ENCODE measurements around the gene TCF7L2. TPM values are rescaled to one million over a fixed set of nuclear protein-coding genes. Genes with fewer than 3 reads are reported as not detected.

TCF7L2 gene
- total and polyA plus RNA-seq, 4 donors, result 9.1 to 32.3 (median 21.4) TPM

- Histone ChIP-seq H3K4me1 (ENCODE audit: control insufficient read depth in 5 of 5, insufficient read depth in 5 of 5, low read length in 5 of 5) (peaks cover 14 to 31% (median 20%) of the 10 kb centered on the region in 5 donors), H3K4me3 (no peak overlapping the region), H3K36me3 (ENCODE audit: control insufficient read depth in 4 of 4, insufficient read depth in 4 of 4, low read length in 4 of 4) (no peaks in the 10 kb centered on the region), H3K9me3 (ENCODE audit: control insufficient read depth in 4 of 4, insufficient read depth in 3 of 4, low read length in 3 of 4) (no peaks in the 10 kb centered on the region), H3K9ac (ENCODE audit: insufficient read depth in 1 of 2, low read length in 2 of 2) (no peak overlapping the region), H3K27me3 (ENCODE audit: control insufficient read depth in 3 of 3, insufficient read depth in 3 of 3, low read length in 2 of 3) (no peaks in the 10 kb centered on the region), H3K27ac (ENCODE audit: low read depth in 1 of 2, low read length in 1 of 2) (peak overlapping the region in 1 of 2 donors; percentile 17)
- TF ChIP-seq CTCF (IDR thresholded peaks at IDR 0.05; ENCODE audit: control extremely low read depth, extremely low read depth), result no peak
- WGBS, 2 donors, result 75 to 84% methylated on average over 10 of the region's 10 CpGs
- DNase-seq (no peak), ATAC-seq (ENCODE audit: insufficient read depth, low FRiP score) (no peak)
These were observed 103.0 kb downstream of the TCF7L2 start for GRCh38 chr10:113053091-113053490.

- H3K36me3 ChIP-seq (ENCODE audit: control insufficient read depth in 4 of 4, insufficient read depth in 4 of 4, low read length in 4 of 4), result no peaks in the 10 kb centered on the region
- no peak overlapping the region for H3K9ac ChIP-seq (ENCODE audit: insufficient read depth in 1 of 2, low read length in 2 of 2)
- no peak overlapping the region for H3K4me3 ChIP-seq
- 65 to 71% methylated on average over 5 of the region's 5 CpGs for WGBS, 2 donors
- no peak for DNase-seq
- H3K4me1 ChIP-seq (ENCODE audit: control insufficient read depth in 5 of 5, insufficient read depth in 5 of 5, low read length in 5 of 5), result peaks cover 18 to 39% (median 26%) of the 10 kb centered on the region in 5 donors
- H3K27ac ChIP-seq (ENCODE audit: low read depth in 1 of 2, low read length in 1 of 2), result peak overlapping the region in 1 of 2 donors; percentile 1
- H3K9me3 ChIP-seq (ENCODE audit: control insufficient read depth in 4 of 4, insufficient read depth in 3 of 4, low read length in 3 of 4), result no peaks in the 10 kb centered on the region
- no peak for ATAC-seq (ENCODE audit: insufficient read depth, low FRiP score)
- TF ChIP-seq CTCF (IDR thresholded peaks at IDR 0.05; ENCODE audit: control extremely low read depth, extremely low read depth), result no peak
- no peaks in the 10 kb centered on the region for H3K27me3 ChIP-seq (ENCODE audit: control insufficient read depth in 3 of 3, insufficient read depth in 3 of 3, low read length in 2 of 3)
These were observed 103.8 kb downstream of the TCF7L2 start for GRCh38 chr10:113053881-113054280.

GRCh38 chr10:113055458-113055857, 105.4 kb downstream of the TCF7L2 start:
- Histone ChIP-seq H3K27ac (ENCODE audit: low read depth in 1 of 2, low read length in 1 of 2) (no peak overlapping the region), H3K27me3 (ENCODE audit: control insufficient read depth in 3 of 3, insufficient read depth in 3 of 3, low read length in 2 of 3) (no peaks in the 10 kb centered on the region), H3K9me3 (ENCODE audit: control insufficient read depth in 4 of 4, insufficient read depth in 3 of 4, low read length in 3 of 4) (no peaks in the 10 kb centered on the region), H3K4me1 (ENCODE audit: control insufficient read depth in 5 of 5, insufficient read depth in 5 of 5, low read length in 5 of 5) (peaks cover 18 to 55% (median 36%) of the 10 kb centered on the region in 5 donors), H3K36me3 (ENCODE audit: control insufficient read depth in 4 of 4, insufficient read depth in 4 of 4, low read length in 4 of 4) (no peaks in the 10 kb centered on the region), H3K9ac (ENCODE audit: insufficient read depth in 1 of 2, low read length in 2 of 2) (no peak overlapping the region), H3K4me3 (no peak overlapping the region)
- DNase-seq (no peak), ATAC-seq (ENCODE audit: insufficient read depth, low FRiP score) (no peak)
- no peak for TF ChIP-seq CTCF (IDR thresholded peaks at IDR 0.05; ENCODE audit: control extremely low read depth, extremely low read depth)
- 93 to 100% methylated on average over 1 of the region's 1 CpG for WGBS, 2 donors

GRCh38 chr10:113056030-113056429, 106.0 kb downstream of the TCF7L2 start:
- no peak overlapping the region for H3K27ac ChIP-seq (ENCODE audit: low read depth in 1 of 2, low read length in 1 of 2)
- DNase-seq (no peak), ATAC-seq (ENCODE audit: insufficient read depth, low FRiP score) (no peak)
- H3K27me3 ChIP-seq (ENCODE audit: control insufficient read depth in 3 of 3, insufficient read depth in 3 of 3, low read length in 2 of 3), result no peaks in the 10 kb centered on the region
- WGBS, 2 donors, result 86 to 94% methylated on average over 5 of the region's 5 CpGs
- H3K4me1 ChIP-seq (ENCODE audit: control insufficient read depth in 5 of 5, insufficient read depth in 5 of 5, low read length in 5 of 5), result peaks cover 16 to 60% (median 40%) of the 10 kb centered on the region in 5 donors
- H3K4me3 ChIP-seq, result no peak overlapping the region
- no peaks in the 10 kb centered on the region for H3K36me3 ChIP-seq (ENCODE audit: control insufficient read depth in 4 of 4, insufficient read depth in 4 of 4, low read length in 4 of 4)
- H3K9me3 ChIP-seq (ENCODE audit: control insufficient read depth in 4 of 4, insufficient read depth in 3 of 4, low read length in 3 of 4), result no peaks in the 10 kb centered on the region
- no peak overlapping the region for H3K9ac ChIP-seq (ENCODE audit: insufficient read depth in 1 of 2, low read length in 2 of 2)
- TF ChIP-seq CTCF (IDR thresholded peaks at IDR 0.05; ENCODE audit: control extremely low read depth, extremely low read depth), result no peak
